Lung (tissue), 12 donors: Measurements from ENCODE around the gene ITPR1. TPM values are rescaled to one million over a fixed set of nuclear protein-coding genes. Genes with fewer than 3 reads are reported as not detected.
A peak's percentile ranks its signal among the peaks of the same experiment; 100 is the strongest.

Source experiments
- ATAC-seq: fragments of 200-7000 bp; cut with Tn5 transposase; one replicate; pipeline ENCODE4 v1.9.1; 2020; ENCODE audit warnings: moderate number of reproducible peaks; ENCODE audit not compliant: insufficient read depth, low FRiP score
- DNase-seq, 3 donors: peaks; one replicate each; pipeline ENCODE4 v3.0.0-alpha.2; 2013 to 2017
- H3K27ac ChIP-seq, 2 donors: one replicate each; pipeline ENCODE4 v1.5.1; 2013; ENCODE audit warnings: mild to moderate bottlenecking in 2 of 2, moderate library complexity in 2 of 2, control low read depth in 1 of 2, inconsistent platforms in 1 of 2, low read depth in 1 of 2, low read length in 1 of 2
- H3K27me3 ChIP-seq, 3 donors: one replicate each; pipeline ENCODE4 v1.5.1; 2013; ENCODE audit warnings: low read length in 2 of 3; ENCODE audit not compliant: control insufficient read depth in 3 of 3, insufficient read depth in 3 of 3
- H3K36me3 ChIP-seq, 4 donors: one replicate each; pipeline ENCODE4 v1.5.1; 2013; ENCODE audit warnings: low read length in 4 of 4, mild to moderate bottlenecking in 1 of 4, moderate library complexity in 1 of 4; ENCODE audit not compliant: control insufficient read depth in 4 of 4, insufficient read depth in 4 of 4
- H3K4me1 ChIP-seq, 5 donors: one replicate each; pipeline ENCODE4 v1.5.1; 2013; ENCODE audit warnings: low read length in 5 of 5, mild to moderate bottlenecking in 2 of 5, moderate library complexity in 1 of 5; ENCODE audit not compliant: control insufficient read depth in 5 of 5, insufficient read depth in 5 of 5
- H3K4me3 ChIP-seq: one replicate; pipeline ENCODE4 v1.5.1; 2013; ENCODE audit warnings: mild to moderate bottlenecking, control low read depth, moderate library complexity
- H3K9ac ChIP-seq, 2 donors: one replicate each; pipeline ENCODE4 v1.5.1; 2013; ENCODE audit warnings: low read length in 2 of 2, control low read depth in 1 of 2; ENCODE audit not compliant: insufficient read depth in 1 of 2
- H3K9me3 ChIP-seq, 4 donors: one replicate each; pipeline ENCODE4 v1.5.1; 2013; ENCODE audit warnings: low read length in 3 of 4, mild to moderate bottlenecking in 1 of 4, moderate library complexity in 1 of 4; ENCODE audit not compliant: control insufficient read depth in 4 of 4, insufficient read depth in 3 of 4
- CTCF ChIP-seq: IDR thresholded peaks from 2 replicates; pipeline ENCODE4 v1.5.1; 2012; ENCODE audit warnings: mild to moderate bottlenecking; ENCODE audit errors: control extremely low read depth, extremely low read depth
- WGBS, 2 donors: extraction: QIAGEN DNeasy Blood & Tissue Kit; methylation state at CpG; one replicate each; pipeline ENCODE4 v1.1.7; 2013; 5-methylcytosine and 5-hydroxymethylcytosine counted together
- polyA plus RNA-seq, 2 donors: library from polyadenylated mRNA; stranded (reverse); fragments of 200-250 nt; gene quantifications; one replicate each; pipeline ENCODE4 v1.2.1, GENCODE V29; 2013
- total RNA-seq, 2 donors: library from RNA; depleted of rRNA in 1 of 2; stranded (reverse); fragments of >200 nt in 1 of 2; gene quantifications; one replicate each; pipeline ENCODE4 v1.2.1, GENCODE V29; 2014 to 2021
- donor health status: control.
- donor health status: control.
- donor health status: Bipolar disorder and iron deficiency.
- donor health status: healthy.
- donor health status: DM: yes; HTN: yes; CAD: no.

The ITPR1 gene
- total and polyA plus RNA-seq, 4 donors, result 12.4 to 152 (median 44.1) TPM

- DNase-seq (no peak), ATAC-seq (no peak)
- no peak for TF ChIP-seq CTCF
- Histone ChIP-seq H3K9me3 (no peaks in the 10 kb centered on the region), H3K4me1 (peaks cover 4 to 33% (median 13%) of the 10 kb centered on the region in 5 donors), H3K27me3 (no peaks in the 10 kb centered on the region), H3K36me3 (peaks cover 0 to 5% (median 3%) of the 10 kb centered on the region in 4 donors), H3K27ac (peak overlapping the region; percentile 76 to 85), H3K9ac (no peak overlapping the region), H3K4me3 (no peak overlapping the region)
- 34 to 56% methylated on average over 7 of the region's 7 CpGs for WGBS, 2 donors
Measured at GRCh38 chr3:4751029-4751501, 257.9 kb downstream of the ITPR1 start.

GRCh38 chr3:4751502-4752101 is 258.5 kb downstream of the ITPR1 start:
- no peaks in the 10 kb centered on the region for H3K27me3 ChIP-seq
- H3K4me1 ChIP-seq, result peaks cover 4 to 33% (median 13%) of the 10 kb centered on the region in 5 donors
- no peak overlapping the region for H3K4me3 ChIP-seq
- no peaks in the 10 kb centered on the region for H3K9me3 ChIP-seq
- no peak overlapping the region for H3K9ac ChIP-seq
- H3K27ac ChIP-seq, result peak overlapping the region; percentile 76 to 87
- ATAC-seq (peak; percentile 74), DNase-seq (peak in 2 of 3 donors; percentile 45 to 52)
- H3K36me3 ChIP-seq, result peaks cover 0 to 3% (median under 1%) of the 10 kb centered on the region in 4 donors
- no peak for TF ChIP-seq CTCF
- 9 to 23% methylated on average over 5 of the region's 5 CpGs for WGBS, 2 donors

GRCh38 chr3:4752201-4753072 is 259.3 kb downstream of the ITPR1 start:
- DNase-seq (no peak), ATAC-seq (peak; percentile 10)
- H3K9ac ChIP-seq, result no peak overlapping the region
- WGBS, 2 donors, result 60 to 80% methylated on average over 17 of the region's 17 CpGs
- no peaks in the 10 kb centered on the region for H3K9me3 ChIP-seq
- no peak for TF ChIP-seq CTCF
- peaks cover 0 to 2% (median 0%) of the 10 kb centered on the region in 4 donors for H3K36me3 ChIP-seq
- peaks cover 4 to 33% (median 13%) of the 10 kb centered on the region in 5 donors for H3K4me1 ChIP-seq
- H3K27ac ChIP-seq, result peak overlapping the region in 1 of 2 donors; percentile 20
- no peaks in the 10 kb centered on the region for H3K27me3 ChIP-seq
- H3K4me3 ChIP-seq, result no peak overlapping the region
